Measurements from ENCODE around the gene GCLC.

Gene GCLC

GRCh38 chr6:53520320-53520928, 24.5 kb downstream of the GCLC start:
- no peak overlapping the region for H3K27ac ChIP-seq
- no peak for TF ChIP-seq CTCF (conservative IDR thresholded peaks at IDR 0.05)

- H3K27ac ChIP-seq: no peak overlapping the region
- no peak for TF ChIP-seq CTCF (conservative IDR thresholded peaks at IDR 0.05)
Observed at GRCh38 chr6:53518862-53519261, 26.0 kb downstream of the GCLC start.

- no peak overlapping the region for H3K27ac ChIP-seq
- TF ChIP-seq CTCF (conservative IDR thresholded peaks at IDR 0.05): no peak
Observed at GRCh38 chr6:53517021-53517420, 27.9 kb downstream of the GCLC start.

- H3K27ac ChIP-seq: peak overlapping the region; percentile 83
- no peak for TF ChIP-seq CTCF (conservative IDR thresholded peaks at IDR 0.05)
Observed at GRCh38 chr6:53514677-53515076, 30.2 kb downstream of the GCLC start.

GRCh38 chr6:53513519-53513966, 31.4 kb downstream of the GCLC start:
- peak; percentile 55 for TF ChIP-seq CTCF (conservative IDR thresholded peaks at IDR 0.05)
- peak overlapping the region; percentile 83 for H3K27ac ChIP-seq

GRCh38 chr6:53513056-53513455, 31.8 kb downstream of the GCLC start:
- peak overlapping the region; percentile 83 for H3K27ac ChIP-seq

GRCh38 chr6:53512626-53513025, 32.3 kb downstream of the GCLC start:
- TF ChIP-seq CTCF (conservative IDR thresholded peaks at IDR 0.05): no peak
- H3K27ac ChIP-seq: peak overlapping the region; percentile 83

More at GRCh38 chr6:53513056-53513455, 31.8 kb downstream of the GCLC start:
- no peak for TF ChIP-seq CTCF (conservative IDR thresholded peaks at IDR 0.05)
